K562 (cell line): ENCODE data around the gene PCDH1. TPM values are rescaled to one million over a fixed set of nuclear protein-coding genes. Genes with fewer than 3 reads are reported as not detected.
A peak's percentile ranks its signal among the peaks of the same experiment; 100 is the strongest.

ENCODE experiments used
- CEBPZ ChIP-seq: fragments of 150-350 bp; IDR thresholded peaks from 2 replicates; pipeline ENCODE4 v1.6.1; 2014; ENCODE audit warnings: low read depth, mild to moderate bottlenecking, low read length, borderline replicate concordance
- CLOCK ChIP-seq: fragments of 250-450 bp; sonication (Bioruptor Pico); IDR thresholded peaks from 2 replicates; pipeline ENCODE4 v1.4.0; 2020; ENCODE audit warnings: mild to moderate bottlenecking, moderate library complexity, borderline replicate concordance
- FOXJ3 ChIP-seq: sonication (generic); formaldehyde crosslinking; IDR thresholded peaks from 2 replicates; pipeline ENCODE4 v1.4.0; 2020; ENCODE audit warnings: mild to moderate bottlenecking, missing genetic modification reagents
- MAFK ChIP-seq: IDR thresholded peaks from 2 replicates; pipeline ENCODE4 v1.6.1; 2011; ENCODE audit warnings: low read length, improper control_type of control experiment
- MCM5 ChIP-seq: fragments of 450-650 bp; IDR thresholded peaks from 2 replicates; pipeline ENCODE4 v1.6.1; 2016; ENCODE audit warnings: low read depth
- MYBL2 ChIP-seq, 2 experiments: fragments of 450-650 bp in 1 of 2; sonication (generic) in 1 of 2; formaldehyde crosslinking in 1 of 2; IDR thresholded peaks; 2 replicates each; pipeline versions ENCODE4 v1.6.1 to v1.8.1; 2017 to 2022; ENCODE audit warnings: borderline replicate concordance in 1 of 2, inconsistent platforms in 1 of 2, low read depth in 1 of 2, mild to moderate bottlenecking in 1 of 2, missing genetic modification reagents in 1 of 2, moderate library complexity in 1 of 2
- NEUROD1 ChIP-seq: fragments of 150-350 bp; IDR thresholded peaks from 2 replicates; pipeline ENCODE4 v1.6.1; 2014; ENCODE audit warnings: borderline replicate concordance, low read length, low read depth; ENCODE audit not compliant: partially characterized antibody
- NR2C1 ChIP-seq, 2 experiments: fragments of 450-650 bp; IDR thresholded peaks; 2 replicates each; pipeline ENCODE4 v1.6.1; 2017; ENCODE audit warnings: mild to moderate bottlenecking in 2 of 2, antibody characterized with exemption in 1 of 2, inconsistent platforms in 1 of 2, missing compliant biosample characterization in 1 of 2, missing genetic modification characterization in 1 of 2
- TCF7L2 ChIP-seq: fragments of 150-350 bp; IDR thresholded peaks from 2 replicates; pipeline ENCODE4 v1.6.1; 2016; ENCODE audit warnings: low read depth, mild to moderate bottlenecking, low read length, moderate library complexity
- THRAP3 ChIP-seq: fragments of 450-650 bp; IDR thresholded peaks from 2 replicates; pipeline ENCODE4 v1.6.1; 2016; ENCODE audit warnings: mild to moderate bottlenecking, inconsistent platforms, borderline replicate concordance
- U2AF1 ChIP-seq: fragments of 200-400 bp; formaldehyde crosslinking; optimal IDR thresholded peaks from 2 replicates; pipeline ENCODE3; 2017; ENCODE audit warnings: mild to moderate bottlenecking, low read depth, low read length, moderate library complexity
- ZNF384 ChIP-seq: IDR thresholded peaks from 2 replicates; pipeline ENCODE4 v1.6.1; 2012; ENCODE audit warnings: low read depth, low read length, improper control_type of control experiment
- polyA plus RNA-seq, 8 experiments: library from polyadenylated mRNA; depleted of rRNA in 4 of 8; stranded (reverse) in 5 of 8; unstranded in 3 of 8; fragments of >200 nt; fragmentation: Nextera tagmentation in 2 of 8; fragmentation: Illumina TruSeq in 1 of 8; extraction: Ambion mirVana in 2 of 8; extraction: Trizol in 1 of 8; gene quantifications; 2 replicates each; pipeline versions ENCODE4 v1.2.1 to v1.2.3, GENCODE V29; 2011 to 2014; ENCODE audit warnings: inconsistent platforms in 1 of 8, missing spikeins in 1 of 8
- total RNA-seq, 7 experiments: library from RNA; depleted of rRNA in 6 of 7; stranded (reverse); fragments of >200 nt in 6 of 7; fragmentation: Illumina TruSeq in 2 of 7; extraction: Trizol in 2 of 7; gene quantifications; 2 replicates each; pipeline versions ENCODE4 v1.2.1 to v1.2.3, GENCODE V29; 2011 to 2021; ENCODE audit warnings: low replicate concordance in 1 of 7
- TF ChIP-seq, protein P1 (sequence below): fragments of 450-650 bp; formaldehyde crosslinking; IDR thresholded peaks from 2 replicates; pipeline ENCODE4 v1.4.0; 2020; ENCODE audit warnings: mild to moderate bottlenecking, moderate library complexity
- TF ChIP-seq, protein P2 (sequence below), 2 experiments: fragments of 250-450 bp in 1 of 2; fragments of 450-650 bp in 1 of 2; sonication (Bioruptor Pico) in 1 of 2; IDR thresholded peaks; 2 replicates each; pipeline versions ENCODE4 v1.6.1 to v1.8.0; 2016 to 2021; ENCODE audit warnings: mild to moderate bottlenecking in 2 of 2, moderate library complexity in 2 of 2, missing compliant biosample characterization in 1 of 2, missing genetic modification characterization in 1 of 2
- TF ChIP-seq, protein P3 (sequence below): fragments of 250-450 bp; sonication (Bioruptor Pico); IDR thresholded peaks from 2 replicates; pipeline ENCODE4 v1.4.0; 2020; ENCODE audit warnings: mild to moderate bottlenecking, moderate library complexity

The PCDH1 gene
- total and polyA plus RNA-seq, 9 of the 15 experiments (the other 6 are each of a cell fraction or from before 2014, with no cell fraction given), result 0.11 to 3.6 (median 1.9) TPM; not detected in 1

DNA sequence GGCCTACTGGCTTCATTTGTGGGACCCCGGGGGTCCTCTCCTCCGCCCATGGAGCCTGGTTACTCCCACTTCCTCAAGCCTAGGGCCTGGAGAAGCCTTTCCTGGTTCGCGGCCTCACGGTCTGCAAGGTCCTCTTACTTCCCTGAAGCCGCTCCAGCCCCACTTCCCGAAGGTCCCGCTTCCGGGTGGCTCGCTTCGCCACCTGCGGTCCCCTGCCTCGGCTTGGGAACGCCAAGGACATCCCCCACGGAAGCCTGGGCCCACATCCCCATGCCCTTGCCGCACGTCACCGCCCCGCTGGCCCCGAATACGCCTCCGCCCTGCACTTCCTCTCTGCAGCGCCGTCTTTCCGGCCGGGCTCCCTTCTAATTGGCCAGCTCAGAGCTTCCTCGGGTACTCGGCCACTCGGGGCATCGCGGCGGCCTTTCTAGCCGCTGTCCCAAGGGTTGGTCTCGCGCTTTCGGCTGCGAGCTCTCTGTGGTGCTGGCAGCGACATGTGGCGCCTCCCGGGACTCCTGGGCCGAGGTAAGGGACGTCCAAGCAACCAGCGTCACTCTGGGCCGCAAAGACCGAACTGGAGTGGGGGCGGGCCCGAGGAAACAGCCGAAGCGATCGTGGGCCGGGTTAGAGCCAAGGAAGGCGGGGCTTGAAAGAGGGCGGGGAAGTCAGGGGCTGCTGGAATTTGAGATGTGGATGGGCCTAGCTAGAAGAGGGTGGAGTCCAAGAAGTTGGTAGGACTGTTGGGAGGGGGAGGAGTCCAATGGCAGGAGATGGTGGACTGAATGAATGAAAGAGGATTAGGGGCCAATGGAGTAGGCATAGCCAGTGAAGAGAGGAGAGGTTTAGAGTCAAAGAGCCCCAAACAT lies 45.5 kb upstream of the PCDH1 start, which contains the start of gene DELE1 (continued):
- no peak for TF ChIP-seq NR2C1 (IDR thresholded peaks at IDR 0.05)
- no peak for TF ChIP-seq NR2C1 (tag; IDR thresholded peaks at IDR 0.05)
- TF ChIP-seq MAFK, result no peak
- peak; percentile 14 for TF ChIP-seq NEUROD1
- no peak for TF ChIP-seq MCM5
- TF ChIP-seq, protein P1, sequence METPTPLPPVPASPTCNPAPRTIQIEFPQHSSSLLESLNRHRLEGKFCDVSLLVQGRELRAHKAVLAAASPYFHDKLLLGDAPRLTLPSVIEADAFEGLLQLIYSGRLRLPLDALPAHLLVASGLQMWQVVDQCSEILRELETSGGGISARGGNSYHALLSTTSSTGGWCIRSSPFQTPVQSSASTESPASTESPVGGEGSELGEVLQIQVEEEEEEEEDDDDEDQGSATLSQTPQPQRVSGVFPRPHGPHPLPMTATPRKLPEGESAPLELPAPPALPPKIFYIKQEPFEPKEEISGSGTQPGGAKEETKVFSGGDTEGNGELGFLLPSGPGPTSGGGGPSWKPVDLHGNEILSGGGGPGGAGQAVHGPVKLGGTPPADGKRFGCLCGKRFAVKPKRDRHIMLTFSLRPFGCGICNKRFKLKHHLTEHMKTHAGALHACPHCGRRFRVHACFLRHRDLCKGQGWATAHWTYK (CRISPR knock-in tag), result 0 out of 2 replicates have a peak, but pooled peaks have one; percentile 70
- no peak for TF ChIP-seq CEBPZ
- no peak for TF ChIP-seq CLOCK (CRISPR knock-in tag)
- TF ChIP-seq, protein P2, sequence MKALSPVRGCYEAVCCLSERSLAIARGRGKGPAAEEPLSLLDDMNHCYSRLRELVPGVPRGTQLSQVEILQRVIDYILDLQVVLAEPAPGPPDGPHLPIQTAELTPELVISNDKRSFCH (CRISPR knock-in tag; IDR thresholded peaks at IDR 0.05), result no peak
- TF ChIP-seq, protein P2 (tag; IDR thresholded peaks at IDR 0.05), result no peak
- no peak for TF ChIP-seq TCF7L2
- no peak for TF ChIP-seq MYBL2 (IDR thresholded peaks at IDR 0.05; ENCODE audit: low read depth)
- TF ChIP-seq MYBL2 (CRISPR knock-in tag; IDR thresholded peaks at IDR 0.05; ENCODE audit: borderline replicate concordance), result no peak
- TF ChIP-seq U2AF1, result no peak
- TF ChIP-seq THRAP3, result no peak
- TF ChIP-seq, protein P3, sequence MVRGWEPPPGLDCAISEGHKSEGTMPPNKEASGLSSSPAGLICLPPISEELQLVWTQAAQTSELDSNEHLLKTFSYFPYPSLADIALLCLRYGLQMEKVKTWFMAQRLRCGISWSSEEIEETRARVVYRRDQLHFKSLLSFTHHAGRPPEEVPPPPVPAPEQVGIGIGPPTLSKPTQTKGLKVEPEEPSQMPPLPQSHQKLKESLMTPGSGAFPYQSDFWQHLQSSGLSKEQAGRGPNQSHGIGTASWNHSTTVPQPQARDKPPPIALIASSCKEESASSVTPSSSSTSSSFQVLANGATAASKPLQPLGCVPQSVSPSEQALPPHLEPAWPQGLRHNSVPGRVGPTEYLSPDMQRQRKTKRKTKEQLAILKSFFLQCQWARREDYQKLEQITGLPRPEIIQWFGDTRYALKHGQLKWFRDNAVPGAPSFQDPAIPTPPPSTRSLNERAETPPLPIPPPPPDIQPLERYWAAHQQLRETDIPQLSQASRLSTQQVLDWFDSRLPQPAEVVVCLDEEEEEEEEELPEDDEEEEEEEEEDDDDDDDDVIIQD (CRISPR knock-in tag), result no peak
- TF ChIP-seq ZNF384, result no peak
- TF ChIP-seq FOXJ3 (CRISPR knock-in tag), result no peak
